SU-DHL-6 (cell line): ENCODE data around the gene ELL2.

Source experiments
- H2AFZ ChIP-seq: fragments of 200-600 bp; sonication (generic); 2 replicates; pipeline ENCODE4 v1.6.1; 2014; ENCODE audit warnings: low read depth, mild to moderate bottlenecking, moderate library complexity, mixed read lengths, antibody characterized with exemption, low read length; ENCODE audit not compliant: severe bottlenecking
- H3F3A ChIP-seq: fragments of 200-600 bp; shearing (Covaris generic); 2 replicates; pipeline ENCODE4 v1.6.0; 2016; ENCODE audit warnings: antibody characterized with exemption, mild to moderate bottlenecking; ENCODE audit not compliant: insufficient read depth
- H3K27ac ChIP-seq: fragments of 200-600 bp; sonication (generic); 2 replicates; pipeline ENCODE4 v1.5.1; 2016; ENCODE audit warnings: low read depth, mild to moderate bottlenecking, low read length, moderate library complexity, mixed read lengths
- H3K27me3 ChIP-seq: fragments of 200-600 bp; sonication (generic), shearing (Covaris generic); 2 replicates; pipeline ENCODE4 v1.6.0; 2014; ENCODE audit warnings: mild to moderate bottlenecking, low read length
- H3K36me3 ChIP-seq: fragments of 200-600 bp; sonication (generic); 2 replicates; pipeline ENCODE4 v1.6.1; 2014; ENCODE audit warnings: mild to moderate bottlenecking, low read length, mixed read lengths
- H3K4me2 ChIP-seq: fragments of 300-600, 200-600 bp; shearing (Covaris generic), sonication (generic); 2 replicates; pipeline ENCODE4 v1.6.0; 2014; ENCODE audit warnings: low read length, low read depth, mild to moderate bottlenecking; ENCODE audit not compliant: poor library complexity, severe bottlenecking
- H3K4me3 ChIP-seq: fragments of 200-600 bp; sonication (generic); 2 replicates; pipeline ENCODE4 v1.5.1; 2014; ENCODE audit warnings: antibody characterized with exemption, low read length, mild to moderate bottlenecking, mixed read lengths; ENCODE audit not compliant: insufficient read depth, poor library complexity, severe bottlenecking
- H3K79me2 ChIP-seq: fragments of 200-600 bp; sonication (generic); 2 replicates; pipeline ENCODE4 v1.6.1; 2014; ENCODE audit warnings: mild to moderate bottlenecking, low read length, moderate library complexity; ENCODE audit not compliant: insufficient read depth
- H3K9ac ChIP-seq: fragments of 200-600 bp; sonication (generic); 2 replicates; pipeline ENCODE4 v1.7.0; 2014; ENCODE audit warnings: mild to moderate bottlenecking, low read length
- H3K9me2 ChIP-seq: fragments of 200-600 bp; sonication (generic); replicated peaks from 2 replicates; pipeline ENCODE4 v1.6.1; 2014; ENCODE audit warnings: low read length; ENCODE audit not compliant: insufficient read depth
- H3K9me3 ChIP-seq: fragments of 200-600 bp; sonication (generic); 2 replicates; pipeline ENCODE4 v1.6.1; 2014; ENCODE audit warnings: low read length, mixed read lengths; ENCODE audit not compliant: insufficient read depth
- H4K20me1 ChIP-seq: fragments of 200-600 bp; sonication (generic); 2 replicates; pipeline ENCODE4 v1.6.1; 2014; ENCODE audit warnings: low read depth, mild to moderate bottlenecking, antibody characterized with exemption, low read length, moderate library complexity, mixed read lengths
- EZH2phosphoT487 ChIP-seq: fragments of 200-600 bp; sonication (generic), shearing (Covaris generic); conservative IDR thresholded peaks from 2 replicates; pipeline ENCODE4 v1.6.1; 2018; ENCODE audit warnings: mild to moderate bottlenecking, antibody characterized with exemption, low read length, moderate library complexity, mixed read lengths
- TF ChIP-seq, protein P1 (sequence below): fragments of 200-600 bp; sonication (generic); IDR thresholded peaks from one replicate; pipeline ENCODE4 v1.5.1; 2017; ENCODE audit warnings: antibody characterized with exemption, mild to moderate bottlenecking, low read length, moderate library complexity; ENCODE audit not compliant: insufficient read depth, poor library complexity, severe bottlenecking

ELL2 gene

DNA sequence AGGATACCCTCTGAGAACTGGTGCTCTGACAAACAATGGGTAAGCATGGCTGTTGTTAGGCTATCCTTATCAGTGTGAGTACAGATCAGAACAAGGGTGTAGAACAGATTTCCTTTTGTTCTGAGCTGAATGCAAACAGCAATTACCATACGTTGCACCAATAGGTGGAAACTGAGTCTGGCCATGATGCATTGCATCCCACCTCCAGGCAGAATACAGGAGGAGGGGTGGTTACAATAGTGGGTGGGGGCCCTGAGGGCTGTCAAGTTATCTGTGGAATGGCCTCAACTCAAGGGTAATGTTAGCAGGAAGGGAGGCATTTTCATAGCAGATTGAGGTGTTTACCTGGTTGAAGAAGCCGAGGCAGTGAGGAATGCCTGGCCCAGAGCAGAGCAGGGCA is 84.9 kb downstream of the ELL2 start:
- TF ChIP-seq EZH2phosphoT487 = no peak
- Histone ChIP-seq H3F3A (no peaks in the 10 kb centered on the region), H3K4me3 (no peak overlapping the region), H3K27me3 (no peaks in the 10 kb centered on the region), H4K20me1 (no peaks in the 10 kb centered on the region), H3K36me3 (no peaks in the 10 kb centered on the region), H3K9ac (no peak overlapping the region), H3K79me2 (no peaks in the 10 kb centered on the region), H3K9me3 (no peaks in the 10 kb centered on the region), H3K27ac (no peak overlapping the region), H2AFZ (no peak overlapping the region), H3K4me2 (no peak overlapping the region), H3K9me2 (no peaks in the 10 kb centered on the region)

DNA sequence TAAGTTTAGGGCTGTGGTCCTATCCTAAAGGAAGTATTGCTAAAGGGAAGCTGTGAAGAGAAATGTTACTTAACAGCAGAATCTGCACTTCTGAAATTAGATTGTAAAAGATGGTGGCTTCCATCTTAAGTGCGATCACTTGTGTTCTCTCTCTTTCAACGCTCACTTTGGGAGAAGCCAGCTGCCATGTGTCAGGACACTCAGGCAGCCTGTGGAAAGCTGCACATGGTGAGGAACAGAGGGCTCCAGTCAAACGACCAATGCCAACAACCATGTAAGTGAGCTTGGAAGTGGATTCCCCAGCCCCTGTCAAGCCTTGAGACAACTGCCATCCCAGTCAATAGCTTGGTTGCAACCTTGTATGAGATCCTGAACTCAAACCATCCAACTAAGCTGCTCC is 87.4 kb downstream of the ELL2 start:
- no peak overlapping the region for H2AFZ ChIP-seq
- H4K20me1 ChIP-seq = no peaks in the 10 kb centered on the region
- no peak overlapping the region for H3K4me3 ChIP-seq
- no peaks in the 10 kb centered on the region for H3F3A ChIP-seq
- TF ChIP-seq, protein P1, sequence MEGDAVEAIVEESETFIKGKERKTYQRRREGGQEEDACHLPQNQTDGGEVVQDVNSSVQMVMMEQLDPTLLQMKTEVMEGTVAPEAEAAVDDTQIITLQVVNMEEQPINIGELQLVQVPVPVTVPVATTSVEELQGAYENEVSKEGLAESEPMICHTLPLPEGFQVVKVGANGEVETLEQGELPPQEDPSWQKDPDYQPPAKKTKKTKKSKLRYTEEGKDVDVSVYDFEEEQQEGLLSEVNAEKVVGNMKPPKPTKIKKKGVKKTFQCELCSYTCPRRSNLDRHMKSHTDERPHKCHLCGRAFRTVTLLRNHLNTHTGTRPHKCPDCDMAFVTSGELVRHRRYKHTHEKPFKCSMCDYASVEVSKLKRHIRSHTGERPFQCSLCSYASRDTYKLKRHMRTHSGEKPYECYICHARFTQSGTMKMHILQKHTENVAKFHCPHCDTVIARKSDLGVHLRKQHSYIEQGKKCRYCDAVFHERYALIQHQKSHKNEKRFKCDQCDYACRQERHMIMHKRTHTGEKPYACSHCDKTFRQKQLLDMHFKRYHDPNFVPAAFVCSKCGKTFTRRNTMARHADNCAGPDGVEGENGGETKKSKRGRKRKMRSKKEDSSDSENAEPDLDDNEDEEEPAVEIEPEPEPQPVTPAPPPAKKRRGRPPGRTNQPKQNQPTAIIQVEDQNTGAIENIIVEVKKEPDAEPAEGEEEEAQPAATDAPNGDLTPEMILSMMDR = no peak
- TF ChIP-seq EZH2phosphoT487 = no peak
- H3K36me3 ChIP-seq = no peaks in the 10 kb centered on the region
- H3K9ac ChIP-seq = no peak overlapping the region
- H3K27ac ChIP-seq = no peak overlapping the region
- no peaks in the 10 kb centered on the region for H3K9me2 ChIP-seq
- no peaks in the 10 kb centered on the region for H3K27me3 ChIP-seq
- no peak overlapping the region for H3K4me2 ChIP-seq
- no peaks in the 10 kb centered on the region for H3K79me2 ChIP-seq
- no peaks in the 10 kb centered on the region for H3K9me3 ChIP-seq

DNA sequence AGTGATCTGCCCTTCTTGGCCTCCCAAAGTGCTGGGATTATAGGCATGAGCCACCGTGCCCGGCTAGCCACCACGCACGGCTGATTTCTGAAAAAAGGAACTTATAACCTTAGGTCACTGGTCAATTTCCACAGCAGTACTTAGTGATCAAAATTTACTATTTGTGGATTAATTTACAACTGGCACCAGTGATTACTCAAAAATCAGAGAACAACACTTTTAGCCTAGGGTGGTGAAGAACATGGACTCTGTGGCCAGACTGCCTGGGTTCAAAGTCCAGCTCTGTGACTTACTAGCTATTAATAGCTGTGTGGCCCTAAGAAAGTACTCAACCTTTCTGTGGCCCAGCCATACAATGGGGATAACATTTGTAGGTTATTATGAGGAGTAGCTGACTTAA is 88.3 kb downstream of the ELL2 start:
- H3K9ac ChIP-seq = no peak overlapping the region
- H3K36me3 ChIP-seq = no peaks in the 10 kb centered on the region
- no peak overlapping the region for H3K4me3 ChIP-seq
- H3K9me2 ChIP-seq = no peaks in the 10 kb centered on the region
- H2AFZ ChIP-seq = no peak overlapping the region
- no peak overlapping the region for H3K4me2 ChIP-seq
- no peaks in the 10 kb centered on the region for H3K79me2 ChIP-seq
- H3K9me3 ChIP-seq = no peaks in the 10 kb centered on the region
- H3F3A ChIP-seq = no peaks in the 10 kb centered on the region
- no peak for TF ChIP-seq EZH2phosphoT487
- TF ChIP-seq, protein P1 = no peak
- H3K27me3 ChIP-seq = no peaks in the 10 kb centered on the region
- no peaks in the 10 kb centered on the region for H4K20me1 ChIP-seq
- H3K27ac ChIP-seq = no peak overlapping the region

DNA sequence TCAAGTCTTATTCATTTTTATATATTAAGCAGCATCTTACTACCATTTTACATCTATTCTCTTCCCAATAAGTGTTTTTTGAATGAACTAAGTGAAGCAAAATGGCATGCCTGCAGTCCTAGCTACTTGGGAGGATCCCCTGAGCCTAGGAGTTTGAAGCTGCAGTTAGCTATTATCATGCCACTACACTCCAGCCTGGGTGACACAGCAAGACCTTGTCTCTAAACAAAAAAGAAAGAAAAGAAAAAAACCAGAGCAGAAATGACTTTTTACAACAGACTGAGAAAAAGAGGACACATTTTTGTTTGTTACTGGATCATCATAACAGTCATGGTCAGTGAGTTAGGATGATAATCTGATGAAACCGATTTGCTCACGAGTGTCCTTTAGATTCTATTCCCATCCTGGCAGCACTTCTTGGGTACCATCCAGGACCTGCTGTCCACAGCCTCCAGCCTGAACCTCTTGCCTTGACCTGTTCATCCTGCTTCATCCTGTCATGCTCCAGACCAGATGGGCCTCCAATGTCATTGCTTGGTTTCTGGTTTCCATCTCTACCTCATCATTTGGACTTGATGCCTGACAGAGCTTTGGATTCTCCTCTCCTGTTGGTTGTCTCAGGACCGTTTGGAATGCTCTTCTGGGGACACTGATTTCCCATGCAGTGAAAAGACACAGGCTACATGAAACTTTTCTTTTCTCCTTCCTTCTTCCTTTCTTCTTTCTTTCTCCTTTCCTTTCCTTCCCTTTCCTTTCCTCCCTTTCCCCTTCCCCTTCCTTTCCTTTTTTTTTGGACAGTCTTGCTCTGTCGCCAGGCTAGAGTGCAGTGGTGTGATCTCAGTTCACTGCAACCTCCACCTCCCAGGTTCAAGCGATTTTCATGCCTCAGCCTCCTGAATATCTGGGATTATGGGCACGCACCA is 89.0 kb downstream of the ELL2 start:
- Histone ChIP-seq H3K9ac (no peak overlapping the region), H4K20me1 (no peaks in the 10 kb centered on the region), H3K79me2 (no peaks in the 10 kb centered on the region), H3K9me3 (no peaks in the 10 kb centered on the region), H3K27me3 (no peaks in the 10 kb centered on the region), H3K4me2 (no peak overlapping the region), H3K36me3 (no peaks in the 10 kb centered on the region), H2AFZ (no peak overlapping the region), H3K27ac (no peak overlapping the region), H3F3A (no peaks in the 10 kb centered on the region), H3K4me3 (no peak overlapping the region), H3K9me2 (no peaks in the 10 kb centered on the region)
- TF ChIP-seq, protein P1 = no peak
- TF ChIP-seq EZH2phosphoT487 = no peak
